Upper lobe of left lung (tissue), 6 donors: Measurements from ENCODE around the gene TRIP12. TPM values are rescaled to one million over a fixed set of nuclear protein-coding genes. Genes with fewer than 3 reads are reported as not detected.

Source experiments
- ATAC-seq, 2 donors: fragments of 200-7000 bp; cut with Tn5 transposase; one replicate each; pipeline ENCODE4 v1.9.1; 2022; ENCODE audit warnings: mild to moderate bottlenecking in 2 of 2, moderate library complexity in 2 of 2; ENCODE audit not compliant: low FRiP score in 2 of 2
- DNase-seq, 2 donors: peaks; one replicate each; pipeline ENCODE4 v3.0.0-alpha.2; 2019 to 2020
- H3K27ac ChIP-seq, 4 donors: fragments of 200-600 bp; sonication (generic); one replicate each; pipeline ENCODE4 v1.5.1; 2016 to 2019
- H3K27me3 ChIP-seq, 4 donors: fragments of 200-600 bp; sonication (generic); one replicate each; pipeline ENCODE4 v1.5.1; 2017 to 2019
- H3K36me3 ChIP-seq, 4 donors: fragments of 200-600 bp; sonication (generic); one replicate each; pipeline ENCODE4 v1.5.1; 2016 to 2019
- H3K4me1 ChIP-seq, 4 donors: fragments of 200-600 bp; sonication (generic); one replicate each; pipeline ENCODE4 v1.5.1; 2018 to 2019
- H3K4me3 ChIP-seq, 4 donors: fragments of 200-600 bp; sonication (generic); one replicate each; pipeline ENCODE4 v1.5.1; 2017 to 2019; ENCODE audit warnings: mild to moderate bottlenecking in 2 of 4, moderate library complexity in 1 of 4
- H3K9me3 ChIP-seq, 4 donors: fragments of 200-600 bp; sonication (generic); one replicate each; pipeline ENCODE4 v1.5.1; 2018 to 2019
- EP300 ChIP-seq, 4 donors: sonication (generic); formaldehyde crosslinking; IDR thresholded peaks; one replicate each; pipeline ENCODE4 v1.5.1; 2017; ENCODE audit warnings: antibody characterized with exemption in 4 of 4, control low read depth in 2 of 4
- POLR2A ChIP-seq, 4 donors: fragments of 450-650 bp; IDR thresholded peaks; one replicate each; pipeline ENCODE4 v1.5.1; 2016 to 2017; ENCODE audit warnings: antibody characterized with exemption in 4 of 4, mild to moderate bottlenecking in 2 of 4
- POLR2AphosphoS5 ChIP-seq, 2 donors: sonication (generic); formaldehyde crosslinking; IDR thresholded peaks; one replicate each; pipeline ENCODE4 v1.5.1; 2017; ENCODE audit warnings: antibody characterized with exemption in 2 of 2
- WGBS, 2 donors: methylation state at CpG; one replicate each; pipeline ENCODE4 v1.1.5; 2017 to 2018; 5-methylcytosine and 5-hydroxymethylcytosine counted together
- total RNA-seq, 6 donors: library from RNA; depleted of rRNA in 4 of 6; stranded (reverse); fragments of >200 nt in 4 of 6; gene quantifications; one replicate each; pipeline versions ENCODE4 v1.1.0 to v1.2.1, GENCODE V29; 2016 to 2021
- TF ChIP-seq, protein P1 (sequence below), 6 experiments: fragments of 450-650 bp in 4 of 6; fragments of 200-600 bp in 2 of 6; sonication (generic) in 2 of 6; IDR thresholded peaks; one replicate each; pipeline ENCODE4 v1.5.1; 2016 to 2019; ENCODE audit warnings: antibody characterized with exemption in 6 of 6
- donor health status: DM: no; HTN: no; CAD: no; lungs with moderate emphysema.
- donor health status: DM: no; HTN: yes; CAD: no; lungs with severe emphysema.

TRIP12 gene
- total RNA-seq, 6 donors from 2014 or later: 164 to 202 (median 180) TPM

- DNase-seq: no peak
- H3K4me1 ChIP-seq: peaks cover 0 to 7% (median 3%) of the 10 kb centered on the region in 4 donors
- ATAC-seq: no peak
- TF ChIP-seq, protein P1, sequence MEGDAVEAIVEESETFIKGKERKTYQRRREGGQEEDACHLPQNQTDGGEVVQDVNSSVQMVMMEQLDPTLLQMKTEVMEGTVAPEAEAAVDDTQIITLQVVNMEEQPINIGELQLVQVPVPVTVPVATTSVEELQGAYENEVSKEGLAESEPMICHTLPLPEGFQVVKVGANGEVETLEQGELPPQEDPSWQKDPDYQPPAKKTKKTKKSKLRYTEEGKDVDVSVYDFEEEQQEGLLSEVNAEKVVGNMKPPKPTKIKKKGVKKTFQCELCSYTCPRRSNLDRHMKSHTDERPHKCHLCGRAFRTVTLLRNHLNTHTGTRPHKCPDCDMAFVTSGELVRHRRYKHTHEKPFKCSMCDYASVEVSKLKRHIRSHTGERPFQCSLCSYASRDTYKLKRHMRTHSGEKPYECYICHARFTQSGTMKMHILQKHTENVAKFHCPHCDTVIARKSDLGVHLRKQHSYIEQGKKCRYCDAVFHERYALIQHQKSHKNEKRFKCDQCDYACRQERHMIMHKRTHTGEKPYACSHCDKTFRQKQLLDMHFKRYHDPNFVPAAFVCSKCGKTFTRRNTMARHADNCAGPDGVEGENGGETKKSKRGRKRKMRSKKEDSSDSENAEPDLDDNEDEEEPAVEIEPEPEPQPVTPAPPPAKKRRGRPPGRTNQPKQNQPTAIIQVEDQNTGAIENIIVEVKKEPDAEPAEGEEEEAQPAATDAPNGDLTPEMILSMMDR (IDR thresholded peaks at IDR 0.05): no peak
- no peak for TF ChIP-seq EP300 (IDR thresholded peaks at IDR 0.05)
- TF ChIP-seq POLR2AphosphoS5 (IDR thresholded peaks at IDR 0.05): no peak
- TF ChIP-seq POLR2A (IDR thresholded peaks at IDR 0.05): no peak
- H3K27me3 ChIP-seq: no peaks in the 10 kb centered on the region
- WGBS, 2 donors: 68 to 79% methylated on average over 1 of the region's 1 CpG
- H3K9me3 ChIP-seq: no peaks in the 10 kb centered on the region
- H3K4me3 ChIP-seq: no peak overlapping the region
- no peak overlapping the region for H3K27ac ChIP-seq
- peaks cover 12 to 68% (median 32%) of the 10 kb centered on the region in 4 donors for H3K36me3 ChIP-seq
These were observed 106.0 kb downstream of the TRIP12 start for GRCh38 chr2:229815858-229816257.

DNA sequence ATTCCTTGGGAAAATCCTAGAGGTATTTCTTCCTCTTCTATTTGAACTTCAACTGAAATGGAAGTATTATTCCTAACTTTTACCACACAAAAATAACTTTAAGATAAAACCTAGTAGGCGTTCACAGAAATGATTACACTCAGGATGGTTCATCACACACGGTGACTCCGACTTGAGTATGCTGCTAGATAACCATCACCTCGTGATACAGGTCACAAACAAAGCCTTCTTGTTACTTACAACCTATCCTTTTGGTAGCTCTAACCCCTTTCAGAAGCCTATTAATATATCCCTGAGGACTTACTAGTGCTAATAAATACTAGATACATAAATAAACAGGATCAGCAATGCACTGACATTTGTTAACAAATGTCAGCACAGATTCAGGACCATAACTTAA, 106.5 kb downstream of the TRIP12 start:
- WGBS, 2 donors: 84 to 91% methylated on average over 4 of the region's 4 CpGs
- TF ChIP-seq POLR2AphosphoS5 (IDR thresholded peaks at IDR 0.05) (no peak), POLR2A (IDR thresholded peaks at IDR 0.05) (no peak), EP300 (IDR thresholded peaks at IDR 0.05) (no peak)
- TF ChIP-seq, protein P1 (IDR thresholded peaks at IDR 0.05): no peak
- H3K27ac ChIP-seq: no peak overlapping the region

DNA sequence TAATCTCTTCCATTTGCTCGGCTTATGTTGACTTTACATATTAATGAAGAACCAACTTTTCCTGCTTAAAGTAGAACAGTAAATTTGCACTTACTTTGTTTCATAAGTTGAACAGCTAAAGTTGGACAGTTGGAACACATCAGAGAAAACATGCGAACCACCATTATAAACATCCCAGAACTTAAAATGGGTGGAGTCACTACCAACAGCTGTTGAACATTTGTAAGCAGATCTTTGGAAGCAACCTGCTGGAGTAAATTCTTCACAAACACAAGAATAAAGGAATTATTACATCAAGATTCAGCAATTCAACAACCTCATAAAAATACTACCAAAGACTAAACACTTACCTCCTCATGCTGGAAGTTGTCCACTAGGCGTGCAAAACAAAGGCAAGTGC, 111.0 kb downstream of the TRIP12 start:
- peaks cover 30 to 93% (median 48%) of the 10 kb centered on the region in 4 donors for H3K36me3 ChIP-seq
- H3K27me3 ChIP-seq: no peaks in the 10 kb centered on the region
- peaks cover 0 to 7% (median 3%) of the 10 kb centered on the region in 4 donors for H3K4me1 ChIP-seq
- H3K9me3 ChIP-seq: no peaks in the 10 kb centered on the region
- H3K27ac ChIP-seq: no peak overlapping the region
- ATAC-seq: no peak
- DNase-seq: no peak
- WGBS, 2 donors: 71 to 81% methylated on average over 3 of the region's 3 CpGs
- H3K4me3 ChIP-seq: no peak overlapping the region
- no peak for TF ChIP-seq POLR2AphosphoS5 (IDR thresholded peaks at IDR 0.05)
- TF ChIP-seq POLR2A (IDR thresholded peaks at IDR 0.05): no peak
- TF ChIP-seq EP300 (IDR thresholded peaks at IDR 0.05): no peak
- TF ChIP-seq, protein P1 (IDR thresholded peaks at IDR 0.05): no peak

More for the DNA sequence above, 106.5 kb downstream of the TRIP12 start:
- H3K4me3 ChIP-seq: no peak overlapping the region
- peaks cover 0 to 7% (median 3%) of the 10 kb centered on the region in 4 donors for H3K4me1 ChIP-seq
- no peak for ATAC-seq
- DNase-seq: no peak
- H3K9me3 ChIP-seq: no peaks in the 10 kb centered on the region
- H3K27me3 ChIP-seq: no peaks in the 10 kb centered on the region
- H3K36me3 ChIP-seq: peaks cover 17 to 73% (median 33%) of the 10 kb centered on the region in 4 donors

- DNase-seq (no peak), ATAC-seq (no peak)
- Histone ChIP-seq H3K27ac (no peak overlapping the region), H3K9me3 (no peaks in the 10 kb centered on the region), H3K27me3 (no peaks in the 10 kb centered on the region), H3K4me1 (no peaks in the 10 kb centered on the region), H3K36me3 (peaks cover 23 to 97% (median 46%) of the 10 kb centered on the region in 4 donors), H3K4me3 (no peak overlapping the region)
- 87 to 90% methylated on average over 6 of the region's 6 CpGs for WGBS, 2 donors
- TF ChIP-seq, protein P1 (IDR thresholded peaks at IDR 0.05): no peak
- TF ChIP-seq POLR2A (IDR thresholded peaks at IDR 0.05) (no peak), EP300 (IDR thresholded peaks at IDR 0.05) (no peak), POLR2AphosphoS5 (IDR thresholded peaks at IDR 0.05) (no peak)
These were observed 116.2 kb downstream of the TRIP12 start for GRCh38 chr2:229805559-229805958.

GRCh38 chr2:229802785-229803184, 119.0 kb downstream of the TRIP12 start:
- TF ChIP-seq POLR2AphosphoS5 (IDR thresholded peaks at IDR 0.05) (no peak), POLR2A (IDR thresholded peaks at IDR 0.05) (no peak), EP300 (IDR thresholded peaks at IDR 0.05) (no peak)
- TF ChIP-seq, protein P1 (IDR thresholded peaks at IDR 0.05): no peak
- ATAC-seq (no peak), DNase-seq (no peak)
- Histone ChIP-seq H3K36me3 (peaks cover 17 to 94% (median 44%) of the 10 kb centered on the region in 4 donors), H3K4me1 (no peaks in the 10 kb centered on the region), H3K9me3 (no peaks in the 10 kb centered on the region), H3K27ac (no peak overlapping the region), H3K27me3 (no peaks in the 10 kb centered on the region), H3K4me3 (no peak overlapping the region)
- WGBS, 2 donors: 62 to 67% methylated on average over 5 of the region's 5 CpGs
